ENCODE measurements around the gene NAA35.
"Not testable (repeated sequence)": the region's sequence is repeated elsewhere in the genome, so short reads cannot be mapped to it uniquely, and the experiment has no call there.

The NAA35 gene

GRCh38 chr9:85944672-85945071 is 3.7 kb downstream of the NAA35 start:
- no peak for DNase-seq (ENCODE audit: low read depth)

GRCh38 chr9:85949586-85950335 is 8.8 kb downstream of the NAA35 start:
- no peak for DNase-seq (ENCODE audit: low read depth)

GRCh38 chr9:85959955-85960354 is 19.0 kb downstream of the NAA35 start:
- no peak for DNase-seq (ENCODE audit: low read depth)

- DNase-seq (ENCODE audit: low read depth) = no peak
These were observed 19.7 kb downstream of the NAA35 start for GRCh38 chr9:85960688-85961093.

GRCh38 chr9:85964526-85964925 is 23.6 kb downstream of the NAA35 start:
- no peak for DNase-seq (ENCODE audit: low read depth)

GRCh38 chr9:85964949-85965348 is 24.0 kb downstream of the NAA35 start:
- no peak for DNase-seq (ENCODE audit: low read depth)

GRCh38 chr9:85969727-85970126 is 28.8 kb downstream of the NAA35 start:
- DNase-seq (ENCODE audit: low read depth) = no peak

GRCh38 chr9:85971731-85972130 is 30.8 kb downstream of the NAA35 start:
- DNase-seq (ENCODE audit: low read depth) = no peak

- no peak for DNase-seq (ENCODE audit: low read depth)
These were observed 32.3 kb downstream of the NAA35 start for GRCh38 chr9:85973238-85973637.

GRCh38 chr9:85974055-85974547 is 33.2 kb downstream of the NAA35 start:
- DNase-seq (ENCODE audit: low read depth) = not testable (repeated sequence)

GRCh38 chr9:85978496-85978895 is 37.5 kb downstream of the NAA35 start:
- no peak for DNase-seq (ENCODE audit: low read depth)

GRCh38 chr9:85981369-85981768 is 40.4 kb downstream of the NAA35 start:
- DNase-seq (ENCODE audit: low read depth) = no peak

GRCh38 chr9:85984457-85984856 is 43.5 kb downstream of the NAA35 start:
- DNase-seq (ENCODE audit: low read depth) = no peak

- DNase-seq (ENCODE audit: low read depth) = no peak
These were observed 46.3 kb downstream of the NAA35 start for GRCh38 chr9:85987236-85987635.

- DNase-seq (ENCODE audit: low read depth) = no peak
These were observed 53.2 kb downstream of the NAA35 start for GRCh38 chr9:85994191-85994590.

- DNase-seq (ENCODE audit: low read depth) = no peak
These were observed 54.2 kb downstream of the NAA35 start for GRCh38 chr9:85995097-85995496.

- DNase-seq (ENCODE audit: low read depth) = no peak
These were observed 54.7 kb downstream of the NAA35 start for GRCh38 chr9:85995599-85995998.

GRCh38 chr9:86005253-86005775 is 64.4 kb downstream of the NAA35 start:
- no peak for DNase-seq (ENCODE audit: low read depth)

GRCh38 chr9:86009133-86009532 is 68.2 kb downstream of the NAA35 start:
- DNase-seq (ENCODE audit: low read depth) = no peak

- no peak for DNase-seq (ENCODE audit: low read depth)
These were observed 79.8 kb downstream of the NAA35 start for GRCh38 chr9:86020731-86021130.

GRCh38 chr9:86021166-86021565 is 80.2 kb downstream of the NAA35 start:
- no peak for DNase-seq (ENCODE audit: low read depth)

GRCh38 chr9:86022687-86023266 is 81.8 kb downstream of the NAA35 start:
- DNase-seq (ENCODE audit: low read depth) = peak; percentile 7

GRCh38 chr9:86027767-86028166 is 86.8 kb downstream of the NAA35 start:
- no peak for DNase-seq (ENCODE audit: low read depth)

Measured in stimulated activated CD8-positive, alpha-beta memory T cell treated with anti-CD3 and anti-CD28 coated beads, Interleukin-12 subunit alpha, Interleukin-12 subunit beta, amount 100 ng/mL, for 1 hour (primary cell).